ENCODE data around the gene SLC35E4. TPM values are rescaled to one million over a fixed set of nuclear protein-coding genes. Genes with fewer than 3 reads are reported as not detected.
"Not testable (repeated sequence)": the region's sequence is repeated elsewhere in the genome, so short reads cannot be mapped to it uniquely, and the experiment has no call there.

Gene SLC35E4
- polyA plus RNA-seq (2011; rRNA removed): 2.8 and 3.4 TPM in 2 replicates
- 1.7 and 2.0 TPM in 2 replicates for polyA minus RNA-seq (2011; rRNA and poly(A)+ RNA removed)

- no peaks in the 10 kb centered on the region; the same call in 1 of the 2 replicates for H3K9me3 ChIP-seq (ENCODE audit: control insufficient read depth, insufficient read depth, low read length)
- H3K27ac ChIP-seq (ENCODE audit: low read depth, low read length): peak within 1 kb of the TSS; percentile 79
- peak within 1 kb of the TSS; percentile 72 for H3K4me3 ChIP-seq (ENCODE audit: low read depth, low read length)
- DNase-seq (ENCODE audit: low read depth, low spot score): peak; percentile 78
- POLR2A ChIA-PET: interaction anchor here (0.5 to 2.6 kb wide), 7 partner anchors 15 to 924 kb away, joined by 3 to 16 read pairs (median 6); partner anchors contain the start of gene DUSP18
- CTCF ChIA-PET: interaction anchor here (0.5 to 4.2 kb wide), 33 partner anchors 8 to 1058 kb away, joined by 3 to 199 read pairs (median 5); partner anchors contain the start of genes PES1 and TCN2
- H3K27me3 ChIP-seq (ENCODE audit: control insufficient read depth, insufficient read depth, low read length): no peaks in the 10 kb centered on the region
- TF ChIP-seq, protein P1, sequence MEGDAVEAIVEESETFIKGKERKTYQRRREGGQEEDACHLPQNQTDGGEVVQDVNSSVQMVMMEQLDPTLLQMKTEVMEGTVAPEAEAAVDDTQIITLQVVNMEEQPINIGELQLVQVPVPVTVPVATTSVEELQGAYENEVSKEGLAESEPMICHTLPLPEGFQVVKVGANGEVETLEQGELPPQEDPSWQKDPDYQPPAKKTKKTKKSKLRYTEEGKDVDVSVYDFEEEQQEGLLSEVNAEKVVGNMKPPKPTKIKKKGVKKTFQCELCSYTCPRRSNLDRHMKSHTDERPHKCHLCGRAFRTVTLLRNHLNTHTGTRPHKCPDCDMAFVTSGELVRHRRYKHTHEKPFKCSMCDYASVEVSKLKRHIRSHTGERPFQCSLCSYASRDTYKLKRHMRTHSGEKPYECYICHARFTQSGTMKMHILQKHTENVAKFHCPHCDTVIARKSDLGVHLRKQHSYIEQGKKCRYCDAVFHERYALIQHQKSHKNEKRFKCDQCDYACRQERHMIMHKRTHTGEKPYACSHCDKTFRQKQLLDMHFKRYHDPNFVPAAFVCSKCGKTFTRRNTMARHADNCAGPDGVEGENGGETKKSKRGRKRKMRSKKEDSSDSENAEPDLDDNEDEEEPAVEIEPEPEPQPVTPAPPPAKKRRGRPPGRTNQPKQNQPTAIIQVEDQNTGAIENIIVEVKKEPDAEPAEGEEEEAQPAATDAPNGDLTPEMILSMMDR (IDR thresholded peaks at IDR 0.05; ENCODE audit: low read depth, low read length): peak; percentile 48
Measured at GRCh38 chr22:30635273-30636225, at the start of gene SLC35E4. Gene SLC35E4, plus strand, starts transcription at chr22:30635781. Its CDS starts 670 bp downstream, at chr22:30636451.

- TF ChIP-seq, protein P1 (IDR thresholded peaks at IDR 0.05; ENCODE audit: low read depth, low read length): no peak
- no peaks in the 10 kb centered on the region for H3K27me3 ChIP-seq (ENCODE audit: control insufficient read depth, insufficient read depth, low read length)
- ChIA-PET POLR2A (interaction anchor here (0.6 kb wide), 1 partner anchor 494 kb away, joined by 3 read pairs; no protein-coding TSS in a partner anchor), CTCF (no interaction called here)
- H3K4me3 ChIP-seq (ENCODE audit: low read depth, low read length): no peak overlapping the region
- H3K9me3 ChIP-seq (ENCODE audit: control insufficient read depth, insufficient read depth, low read length): no peaks in the 10 kb centered on the region; the same call in 1 of the 2 replicates
- no peak overlapping the region for H3K27ac ChIP-seq (ENCODE audit: low read depth, low read length)
- DNase-seq (ENCODE audit: low read depth, low spot score): no peak
Measured at GRCh38 chr22:30586414-30586813, 49.2 kb upstream of the SLC35E4 start.

DNA sequence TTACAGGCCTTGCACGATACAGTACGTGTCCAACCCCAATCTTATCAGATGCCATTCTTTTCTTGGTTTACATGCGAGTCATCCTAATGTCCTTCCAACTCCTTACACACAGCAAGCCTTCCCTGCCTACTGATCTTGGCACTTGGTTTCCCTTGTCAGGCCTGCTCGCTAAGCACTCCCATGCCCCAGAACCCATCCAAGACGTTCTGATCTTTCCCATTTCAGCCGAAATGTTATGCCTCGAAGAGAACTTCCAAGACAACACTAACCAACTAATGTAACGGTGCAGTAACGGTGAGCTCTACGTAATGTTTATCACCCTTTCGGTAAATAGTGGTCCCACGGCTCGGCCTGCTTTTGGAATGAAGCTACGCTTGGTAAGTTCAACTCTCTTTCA lies 44.4 kb upstream of the SLC35E4 start:
- peak overlapping the region; percentile 23 for H3K27ac ChIP-seq (ENCODE audit: low read depth, low read length)
- peak overlapping the region; percentile 87 for H3K4me3 ChIP-seq (ENCODE audit: low read depth, low read length)
- TF ChIP-seq, protein P1 (IDR thresholded peaks at IDR 0.05; ENCODE audit: low read depth, low read length): no peak
- H3K27me3 ChIP-seq (ENCODE audit: control insufficient read depth, insufficient read depth, low read length): peaks cover 3% of the 10 kb centered on the region
- H3K9me3 ChIP-seq (ENCODE audit: control insufficient read depth, insufficient read depth, low read length): no peaks in the 10 kb centered on the region
- CTCF ChIA-PET: interaction anchor here (1.0 to 1.3 kb wide), 2 partner anchors 43 kb away, joined by 3 to 4 read pairs; no protein-coding TSS in a partner anchor
- DNase-seq (ENCODE audit: low read depth, low spot score): no peak
- POLR2A ChIA-PET: interaction anchor here (1.0 kb wide), 1 partner anchor 16 kb away, joined by 5 read pairs; the partner anchor contains the start of gene GAL3ST1

- CTCF ChIA-PET: interaction anchor here (0.9 to 1.0 kb wide), 2 partner anchors 14 to 43 kb away, joined by 3 to 4 read pairs; no protein-coding TSS in a partner anchor
- POLR2A ChIA-PET: interaction anchor here (1.0 kb wide), 1 partner anchor 17 kb away, joined by 5 read pairs; the partner anchor contains the start of gene GAL3ST1
- TF ChIP-seq, protein P1 (IDR thresholded peaks at IDR 0.05; ENCODE audit: low read depth, low read length): no peak
- H3K4me3 ChIP-seq (ENCODE audit: low read depth, low read length): peak within 1 kb of the TSS; percentile 87
- peak; percentile 98 for DNase-seq (ENCODE audit: low read depth, low spot score)
- no peaks in the 10 kb centered on the region; the same call in 1 of the 2 replicates for H3K9me3 ChIP-seq (ENCODE audit: control insufficient read depth, insufficient read depth, low read length)
- H3K27me3 ChIP-seq (ENCODE audit: control insufficient read depth, insufficient read depth, low read length): peaks cover 3% of the 10 kb centered on the region
- peak within 1 kb of the TSS; percentile 23 for H3K27ac ChIP-seq (ENCODE audit: low read depth, low read length)
Measured at GRCh38 chr22:30591588-30592359, 43.8 kb upstream of the SLC35E4 start, which contains the start of gene PES1. Gene PES1, minus strand, starts transcription at chr22:30591910. Its CDS starts 77 bp downstream, at chr22:30591833.

DNA sequence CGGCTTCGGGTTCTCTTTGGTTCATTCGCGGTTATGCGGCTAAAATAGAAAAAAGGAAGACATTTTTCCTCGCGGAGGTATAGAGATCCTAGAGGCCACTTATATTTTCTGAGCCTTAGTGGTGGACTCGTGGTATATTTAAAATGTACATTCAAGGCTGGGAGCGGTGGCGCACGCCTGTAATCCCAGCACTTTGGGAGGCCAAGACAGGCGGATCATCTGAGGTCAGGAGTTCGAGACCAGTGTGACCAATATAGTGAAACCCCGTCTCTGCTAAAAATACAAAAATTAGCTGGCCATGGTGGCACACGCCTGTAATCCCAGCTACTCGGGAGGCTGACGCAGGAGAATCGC lies 43.2 kb upstream of the SLC35E4 start:
- not testable (repeated sequence) for H3K9me3 ChIP-seq (ENCODE audit: control insufficient read depth, insufficient read depth, low read length); H3K27ac ChIP-seq (ENCODE audit: low read depth, low read length); H3K27me3 ChIP-seq (ENCODE audit: control insufficient read depth, insufficient read depth, low read length); DNase-seq (ENCODE audit: low read depth, low spot score)
- POLR2A ChIA-PET: interaction anchor here (1.0 kb wide), 1 partner anchor 17 kb away, joined by 5 read pairs; the partner anchor contains the start of gene GAL3ST1
- H3K4me3 ChIP-seq (ENCODE audit: low read depth, low read length): peak overlapping the region; percentile 44
- CTCF ChIA-PET: interaction anchor here (0.9 to 1.0 kb wide), 2 partner anchors 14 to 42 kb away, joined by 3 to 4 read pairs; no protein-coding TSS in a partner anchor
